ENCODE measurements around the gene KIF1A. TPM values are rescaled to one million over a fixed set of nuclear protein-coding genes. Genes with fewer than 3 reads are reported as not detected.
"Not testable (repeated sequence)": the region's sequence is repeated elsewhere in the genome, so short reads cannot be mapped to it uniquely, and the experiment has no call there.

Gene KIF1A
- total RNA-seq, 2 experiments from 2014 or later, result 2.6 to 3.4 TPM

DNA sequence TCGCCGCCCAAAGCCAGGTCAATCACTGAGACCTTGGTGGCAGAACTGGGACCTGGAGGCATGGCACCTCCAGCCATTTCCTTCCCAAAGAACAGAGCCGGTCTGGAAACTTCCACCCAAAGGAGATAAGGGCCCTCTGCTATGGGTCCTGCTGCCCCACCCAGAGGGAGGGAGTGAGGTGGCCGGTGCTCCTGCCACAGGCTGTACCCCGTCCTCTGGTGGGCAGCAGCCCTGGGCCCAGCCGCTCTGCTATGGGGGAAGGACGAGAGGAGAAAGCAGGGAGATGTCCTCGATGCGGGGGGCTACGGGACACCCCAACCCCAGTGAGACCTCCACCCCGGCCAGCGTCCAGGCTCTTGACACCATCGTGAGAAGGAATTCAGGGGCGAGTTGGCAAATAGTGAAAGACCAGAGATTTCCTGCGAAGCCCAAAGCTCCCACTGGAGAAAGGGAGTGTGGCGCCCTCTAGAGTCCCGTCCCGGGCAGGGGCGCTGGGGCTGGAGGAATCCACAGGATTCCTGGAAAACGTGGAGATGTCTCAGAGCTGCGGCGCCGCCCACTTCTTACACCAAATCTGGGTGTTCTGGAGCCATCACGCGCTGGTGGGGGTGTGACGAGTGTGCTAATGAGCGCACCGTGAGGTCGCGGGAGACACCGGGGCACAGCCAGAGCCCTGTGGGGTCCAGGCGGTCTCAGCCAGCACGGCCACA, 121.0 kb downstream of the KIF1A start:
- POLR2A ChIA-PET, CTCF ChIA-PET: not testable (repeated sequence)

DNA sequence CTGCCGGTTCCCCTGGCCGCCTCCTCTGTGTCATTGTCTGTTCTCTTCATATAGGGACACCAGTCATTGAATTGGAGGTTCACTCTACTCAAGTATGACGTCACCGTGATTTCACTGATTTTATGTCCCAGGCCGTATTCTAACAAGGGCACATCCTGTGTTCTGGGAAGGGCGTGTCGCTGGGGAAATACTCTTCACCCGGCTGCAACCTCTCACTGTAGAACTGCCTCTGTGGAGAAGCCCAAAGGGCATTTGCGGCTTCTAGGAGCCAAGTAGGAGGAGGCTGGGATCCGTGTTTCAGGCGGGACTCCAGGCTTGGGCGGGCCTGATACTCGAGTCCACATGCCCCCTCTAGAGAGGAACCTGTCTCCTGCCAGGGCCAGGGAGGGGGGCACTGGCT, 123.5 kb downstream of the KIF1A start:
- CTCF ChIA-PET, POLR2A ChIA-PET: not testable (repeated sequence)

DNA sequence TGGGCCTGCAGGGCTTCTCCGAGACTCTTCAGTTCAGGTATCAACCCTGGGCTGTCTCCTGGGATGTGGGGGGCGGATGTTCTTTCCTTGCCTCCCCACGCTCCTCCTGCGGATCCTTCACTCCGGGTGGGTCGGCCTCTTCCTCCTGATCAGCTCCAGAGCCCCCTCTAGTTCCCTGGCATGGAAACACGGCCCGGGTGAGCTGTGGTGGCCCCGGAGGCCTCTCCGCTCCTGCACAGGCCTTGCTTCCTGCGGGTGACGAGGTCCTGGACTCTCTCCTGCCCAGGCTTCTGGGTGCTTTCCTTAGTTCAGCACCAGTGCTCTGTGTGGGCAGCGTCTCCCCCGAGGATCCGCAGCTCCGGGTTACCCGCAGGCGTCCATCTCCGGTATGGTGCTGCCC, 124.4 kb downstream of the KIF1A start:
- CTCF ChIA-PET, POLR2A ChIA-PET: not testable (repeated sequence)

GRCh38 chr2:240694304-240694703, 125.7 kb downstream of the KIF1A start:
- POLR2A ChIA-PET, CTCF ChIA-PET: not testable (repeated sequence)

DNA sequence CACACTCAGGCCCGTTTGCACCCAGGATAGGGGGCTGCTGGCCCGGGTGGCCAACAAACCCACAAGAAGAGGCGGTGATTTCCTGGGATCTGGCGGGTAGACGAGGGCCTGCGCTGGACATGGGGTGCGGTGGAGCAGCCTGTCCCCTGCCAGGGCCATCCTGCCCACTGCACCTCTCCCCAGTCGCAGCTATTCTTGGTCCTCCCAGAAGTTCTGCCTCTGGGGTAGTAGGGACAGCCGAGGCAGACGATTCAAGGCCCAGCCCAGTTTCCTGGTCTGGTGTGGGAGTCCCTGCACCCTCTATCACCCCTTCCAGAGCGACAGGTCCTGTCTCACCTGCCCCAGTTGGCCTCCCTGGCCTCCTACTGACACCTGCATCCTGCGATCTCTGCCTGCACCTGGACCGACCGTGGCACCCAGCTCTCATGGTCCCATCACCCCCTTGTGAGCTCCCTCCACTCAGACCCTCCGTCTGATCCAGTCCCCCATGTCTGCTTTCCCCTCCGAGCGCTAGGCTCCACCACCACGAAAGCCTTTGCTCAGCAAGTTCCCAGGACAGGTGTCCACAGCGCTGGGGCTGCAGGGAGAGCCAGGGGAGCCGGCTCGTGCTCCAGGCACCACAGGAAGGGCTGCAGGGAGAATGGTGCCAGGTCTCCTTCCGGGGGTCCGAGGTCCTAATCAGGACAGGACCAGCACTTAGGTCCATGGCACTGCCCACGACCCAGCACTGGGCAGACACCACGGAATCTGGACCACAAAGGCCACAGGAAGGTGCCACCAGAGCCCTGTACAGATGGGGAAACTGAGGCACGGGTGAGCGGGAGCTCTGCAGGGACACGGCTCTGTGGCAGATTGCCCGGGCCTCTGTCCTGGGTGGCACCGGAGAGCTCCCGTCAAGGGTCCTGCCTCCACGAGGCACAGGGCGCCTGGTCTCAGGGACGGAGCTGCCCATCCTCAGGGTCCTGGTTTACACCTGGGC, 127.1 kb downstream of the KIF1A start:
- POLR2A ChIA-PET, CTCF ChIA-PET: not testable (repeated sequence)

GRCh38 chr2:240691631-240692420, 128.2 kb downstream of the KIF1A start, which contains the start of gene AQP12A:
TSS of gene AQP12A (plus strand) at chr2:240691866. CDS start at chr2:240691914, 48 bp downstream.
- POLR2A ChIA-PET, CTCF ChIA-PET: not testable (repeated sequence)

DNA sequence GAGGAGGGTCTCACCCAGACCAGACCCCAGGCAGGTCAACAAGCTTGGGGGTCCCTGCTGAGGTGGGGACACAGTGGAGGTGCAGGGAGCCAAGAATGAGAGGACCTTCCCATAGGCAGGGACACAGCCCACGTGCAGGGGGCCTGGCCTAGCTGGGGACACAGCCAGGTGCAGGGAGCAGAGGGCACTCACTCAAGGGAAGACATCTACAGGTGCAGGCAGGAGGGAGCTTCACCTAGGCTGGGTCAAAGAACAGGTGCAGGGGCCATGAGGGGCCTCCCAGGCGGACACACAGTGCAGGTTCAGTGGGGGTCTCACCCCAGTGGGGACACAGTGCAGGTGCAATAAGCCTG, 129.0 kb downstream of the KIF1A start:
- CTCF ChIA-PET, result not testable (repeated sequence)

DNA sequence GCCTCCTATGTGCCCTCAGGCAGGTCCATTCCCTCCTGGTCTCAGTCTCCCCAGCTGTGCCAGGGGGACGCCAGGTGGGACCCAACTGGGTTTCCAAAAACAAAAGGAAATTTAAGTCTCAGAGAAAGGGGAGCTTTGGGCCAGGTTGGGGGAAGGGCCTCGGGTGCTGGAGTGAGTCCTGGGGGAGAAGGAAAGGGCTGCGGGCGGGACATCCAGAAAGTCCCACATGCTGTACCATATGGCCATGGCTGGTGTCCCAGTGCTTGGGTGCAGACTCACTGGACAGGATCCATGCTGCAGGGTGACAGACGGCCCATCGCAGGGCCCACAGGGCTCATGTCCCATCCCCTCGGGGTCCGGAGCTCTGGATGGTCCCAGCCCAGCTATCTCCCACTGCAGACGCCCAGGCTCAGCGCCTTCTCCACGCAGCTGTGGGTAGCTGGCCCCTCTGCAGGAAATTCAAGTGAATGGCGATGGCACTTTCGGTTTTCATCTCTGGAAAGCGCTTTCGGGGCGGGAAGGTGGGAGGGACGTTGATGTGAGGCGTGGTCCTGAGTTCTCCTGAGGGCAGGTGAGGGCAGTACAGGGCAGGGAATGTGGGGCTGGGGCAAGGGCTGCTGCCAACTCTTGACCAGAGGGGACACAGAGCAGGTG, 129.5 kb downstream of the KIF1A start:
- POLR2A ChIA-PET, CTCF ChIA-PET: not testable (repeated sequence)

More for the DNA sequence above, 129.0 kb downstream of the KIF1A start:
- POLR2A ChIA-PET, result not testable (repeated sequence)

GRCh38 chr2:240689975-240690374, 130.0 kb downstream of the KIF1A start:
- POLR2A ChIA-PET, result no interaction called here
- CTCF ChIA-PET, result no interaction called here

- POLR2A ChIA-PET, result no interaction called here
- CTCF ChIA-PET, result no interaction called here
These were observed 131.5 kb downstream of the KIF1A start for GRCh38 chr2:240688553-240688919.

GRCh38 chr2:240687741-240688552, 132.1 kb downstream of the KIF1A start:
- ChIA-PET POLR2A (no interaction called here), CTCF (no interaction called here)

GRCh38 chr2:240687045-240687740, 132.8 kb downstream of the KIF1A start:
- ChIA-PET POLR2A (no interaction called here), CTCF (no interaction called here)

DNA sequence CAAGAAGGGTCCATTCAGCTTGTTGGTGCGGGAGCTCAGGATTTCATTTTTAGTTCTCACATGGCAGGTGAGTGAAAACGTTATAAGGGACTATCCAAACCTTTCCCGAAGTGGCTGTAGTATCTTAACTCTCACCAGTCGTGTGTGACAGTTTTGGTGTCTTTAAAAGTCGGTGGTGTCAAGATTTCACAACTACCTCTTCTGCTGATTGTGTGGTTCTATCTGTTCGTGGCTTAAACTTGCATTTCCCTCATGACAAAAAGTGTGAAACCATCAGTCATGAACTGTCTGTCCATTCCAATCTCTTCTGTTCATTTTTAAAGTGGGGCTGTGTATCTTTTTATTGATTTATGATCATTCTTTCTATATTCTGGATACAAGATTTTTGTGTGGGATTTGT, 133.6 kb downstream of the KIF1A start:
- POLR2A ChIA-PET, result no interaction called here
- CTCF ChIA-PET, result no interaction called here

- ChIA-PET POLR2A (no interaction called here), CTCF (no interaction called here)
These were observed 134.1 kb downstream of the KIF1A start for GRCh38 chr2:240685771-240686371.

DNA sequence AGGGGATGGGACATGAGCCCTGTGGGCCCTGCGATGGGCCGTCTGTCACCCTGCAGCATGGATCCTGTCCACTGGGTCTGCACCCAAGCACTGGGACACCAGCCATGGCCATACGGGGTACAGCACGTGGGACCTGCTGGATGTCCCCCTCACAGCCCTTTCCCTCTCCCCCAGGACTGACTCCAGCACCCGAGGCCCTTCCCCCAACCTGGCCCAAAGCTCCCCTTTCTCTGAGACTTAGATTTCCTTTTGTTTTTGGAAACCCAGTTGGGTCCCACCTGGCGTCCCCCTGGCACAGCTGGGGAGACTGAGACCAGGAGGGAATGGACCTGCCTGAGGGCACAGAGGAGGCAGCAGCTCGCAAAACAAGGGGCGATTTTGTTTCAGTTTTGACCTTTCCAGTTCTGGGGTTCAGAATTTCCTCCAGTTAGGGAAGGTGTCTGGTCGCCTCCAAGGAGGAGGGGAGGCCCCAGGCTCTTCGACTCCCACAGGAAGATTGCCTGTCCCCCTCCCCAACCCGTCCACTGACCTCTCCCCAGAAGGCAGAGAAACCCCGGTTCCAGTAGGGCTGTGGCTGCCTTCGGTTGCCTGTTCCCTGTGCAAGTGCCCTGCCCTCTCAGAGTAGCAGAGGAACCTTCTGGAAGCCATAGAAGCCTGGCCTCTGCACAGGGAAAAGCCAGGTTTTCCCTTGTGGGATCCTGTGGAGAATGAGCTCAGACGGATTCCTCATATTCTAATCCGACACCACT, 135.9 kb downstream of the KIF1A start:
- POLR2A ChIA-PET, CTCF ChIA-PET: not testable (repeated sequence)

- POLR2A ChIA-PET, CTCF ChIA-PET: not testable (repeated sequence)
These were observed 136.6 kb downstream of the KIF1A start for GRCh38 chr2:240683329-240683979.
